HFFc6 (cell line): ENCODE results near the gene SLC23A3. TPM values are rescaled to one million over a fixed set of nuclear protein-coding genes. Genes with fewer than 3 reads are reported as not detected.

Experiments
- DNase-seq: peaks from one replicate; pipeline ENCODE4 v3.0.0-alpha.2; 2018
- H3K27ac Mint-ChIP-seq: 2 replicates; pipeline ENCODE4 v1.8.0; 2020; ENCODE audit warnings: mild to moderate bottlenecking, mixed read lengths
- H3K27me3 Mint-ChIP-seq: 2 replicates; pipeline ENCODE4 v1.8.0; 2021; ENCODE audit warnings: mild to moderate bottlenecking, moderate library complexity, mixed read lengths; ENCODE audit not compliant: insufficient read depth
- H3K36me3 Mint-ChIP-seq: 2 replicates; pipeline ENCODE4 v1.8.0; 2021; ENCODE audit warnings: low read depth, mixed read lengths
- H3K4me1 Mint-ChIP-seq: 2 replicates; pipeline ENCODE4 v1.8.0; 2020; ENCODE audit warnings: low read depth, mixed read lengths
- H3K4me3 Mint-ChIP-seq: 2 replicates; pipeline ENCODE4 v1.8.0; 2020; ENCODE audit warnings: mild to moderate bottlenecking, moderate library complexity, mixed read lengths
- H3K9me3 Mint-ChIP-seq: 2 replicates; pipeline ENCODE4 v1.8.0; 2020; ENCODE audit warnings: mild to moderate bottlenecking, mixed read lengths
- CTCF ChIP-seq: fragments of 200-600 bp; sonication (generic); IDR thresholded peaks from 2 replicates; pipeline ENCODE4 v1.5.0; 2021; ENCODE audit warnings: antibody characterized with exemption, mild to moderate bottlenecking
- total RNA-seq, 6 experiments: library from RNA; stranded (reverse); fragmentation: NEBNext Ultra II Directional; extraction: Animal tissue kit (Norgen Biotek cat#: 25700); gene quantifications; 2 replicates in 1 of 6; 3 replicates in 5 of 6; pipeline ENCODE4 v1.2.3, GENCODE V29; 2021

SLC23A3 gene
- total RNA-seq, 6 experiments from 2014 or later = 0.36 to 1.5 (median 0.88) TPM

- Mint-ChIP-seq H3K4me1 (no peaks in the 10 kb centered on the region; the same call in 1 of the 2 replicates), H3K9me3 (no peaks in the 10 kb centered on the region), H3K36me3 (no peaks in the 10 kb centered on the region), H3K27ac (no peak overlapping the region), H3K4me3 (no peak overlapping the region), H3K27me3 (peaks cover 1% of the 10 kb centered on the region; the same call in 1 of the 2 replicates)
- no peak for DNase-seq
- no peak for TF ChIP-seq CTCF
These were observed 51.3 kb downstream of the SLC23A3 start for GRCh38 chr2:219118504-219118903.

- no peak for DNase-seq
- no peaks in the 10 kb centered on the region for H3K36me3 Mint-ChIP-seq
- H3K27me3 Mint-ChIP-seq = peaks cover 3% of the 10 kb centered on the region; the same call in 1 of the 2 replicates
- H3K4me1 Mint-ChIP-seq = no peaks in the 10 kb centered on the region
- no peak for TF ChIP-seq CTCF
- H3K27ac Mint-ChIP-seq = no peak overlapping the region
- H3K9me3 Mint-ChIP-seq = no peaks in the 10 kb centered on the region
- no peak overlapping the region for H3K4me3 Mint-ChIP-seq
These were observed 52.8 kb downstream of the SLC23A3 start for GRCh38 chr2:219116776-219117646.

- Mint-ChIP-seq H3K27ac (no peak overlapping the region), H3K36me3 (no peaks in the 10 kb centered on the region), H3K4me3 (no peak overlapping the region), H3K9me3 (no peaks in the 10 kb centered on the region), H3K4me1 (no peaks in the 10 kb centered on the region), H3K27me3 (peaks cover 2% of the 10 kb centered on the region; the same call in 1 of the 2 replicates)
- no peak for TF ChIP-seq CTCF
- no peak for DNase-seq
These were observed 57.0 kb downstream of the SLC23A3 start for GRCh38 chr2:219112651-219113338.

GRCh38 chr2:219112062-219112406, 57.8 kb downstream of the SLC23A3 start:
- H3K4me3 Mint-ChIP-seq = no peak overlapping the region
- H3K4me1 Mint-ChIP-seq = no peaks in the 10 kb centered on the region
- no peak for TF ChIP-seq CTCF
- no peaks in the 10 kb centered on the region for H3K9me3 Mint-ChIP-seq
- peaks cover 2% of the 10 kb centered on the region; the same call in 1 of the 2 replicates for H3K27me3 Mint-ChIP-seq
- no peak overlapping the region for H3K27ac Mint-ChIP-seq
- DNase-seq = no peak
- no peaks in the 10 kb centered on the region for H3K36me3 Mint-ChIP-seq

Other genes starting within 250 kb of the SLC23A3 start
- under 1 TPM in 4 of 6 experiments, not detected in 2; 0.07 to 0.15 (median 0.08) TPM for gene CDK5R2, start 210.4 kb downstream of the SLC23A3 start, total RNA-seq
- not detected for gene FEV, start 184.8 kb downstream of the SLC23A3 start, total RNA-seq
- not detected for gene CRYBA2, start 176.6 kb downstream of the SLC23A3 start, total RNA-seq
- not detected for gene CFAP65, start 128.5 kb downstream of the SLC23A3 start, total RNA-seq
- not detected for gene IHH, start 109.1 kb downstream of the SLC23A3 start, total RNA-seq
- gene NHEJ1, start 9.2 kb downstream of the SLC23A3 start, total RNA-seq = 10 to 100 TPM; 12.0 to 16.6 (median 14.1) TPM
- 10 to 100 TPM; 37.9 to 46.2 (median 42.2) TPM for gene CNPPD1, start 6.9 kb upstream of the SLC23A3 start, total RNA-seq
- 100 to 1,000 TPM in 1 of 6 experiments, 10 to 100 TPM in 5; 77.3 to 102 (median 85.5) TPM for gene RETREG2, start 8.2 kb upstream of the SLC23A3 start, total RNA-seq
- gene ZFAND2B, start 36.8 kb upstream of the SLC23A3 start, total RNA-seq = 10 to 100 TPM; 28.8 to 39.6 (median 33.1) TPM
- gene ABCB6, start 48.9 kb upstream of the SLC23A3 start, total RNA-seq = 10 to 100 TPM; 12.5 to 16.5 (median 13.9) TPM
- gene ATG9A, start 59.6 kb upstream of the SLC23A3 start, total RNA-seq = 10 to 100 TPM; 50.5 to 58.8 (median 52.5) TPM
- 10 to 100 TPM; 11.7 to 18.9 (median 15.4) TPM for gene ANKZF1, start 59.8 kb upstream of the SLC23A3 start, total RNA-seq
- gene GLB1L, start 75.4 kb upstream of the SLC23A3 start, total RNA-seq = 1 to 10 TPM; 4.4 to 7.6 (median 5.5) TPM
- 10 to 100 TPM; 25.1 to 30.7 (median 28.2) TPM for gene STK16, start 75.5 kb upstream of the SLC23A3 start, total RNA-seq
- not detected for gene TUBA4B, start 83.2 kb upstream of the SLC23A3 start, total RNA-seq
- gene TUBA4A, start 83.9 kb upstream of the SLC23A3 start, total RNA-seq = 10 to 100 TPM; 40.4 to 66.3 (median 48.2) TPM
- gene DNAJB2, start 109.3 kb upstream of the SLC23A3 start, total RNA-seq = 10 to 100 TPM; 39.7 to 45.4 (median 41.5) TPM
- gene PTPRN, start 139.4 kb upstream of the SLC23A3 start, total RNA-seq = 10 to 100 TPM in 5 of 6 experiments, 1 to 10 TPM in 1; 5.2 to 18.3 (median 15.2) TPM
- not detected for gene RESP18, start 162.7 kb upstream of the SLC23A3 start, total RNA-seq
- gene DNPEP, start 217.9 kb upstream of the SLC23A3 start, total RNA-seq = 10 to 100 TPM; 46.9 to 59.4 (median 53.0) TPM
- gene DES, start 248.3 kb upstream of the SLC23A3 start, total RNA-seq = under 1 TPM in 5 of 6 experiments, not detected in 1; 0.12 to 0.37 (median 0.19) TPM